ENCODE results near the gene WFIKKN1. TPM values are rescaled to one million over a fixed set of nuclear protein-coding genes. Genes with fewer than 3 reads are reported as not detected.

WFIKKN1 gene
- total and polyA plus RNA-seq, 2 of the 13 experiments (the other 11 are each of a cell fraction or from before 2014, with no cell fraction given) = 1.7 to 4.9 TPM

DNA sequence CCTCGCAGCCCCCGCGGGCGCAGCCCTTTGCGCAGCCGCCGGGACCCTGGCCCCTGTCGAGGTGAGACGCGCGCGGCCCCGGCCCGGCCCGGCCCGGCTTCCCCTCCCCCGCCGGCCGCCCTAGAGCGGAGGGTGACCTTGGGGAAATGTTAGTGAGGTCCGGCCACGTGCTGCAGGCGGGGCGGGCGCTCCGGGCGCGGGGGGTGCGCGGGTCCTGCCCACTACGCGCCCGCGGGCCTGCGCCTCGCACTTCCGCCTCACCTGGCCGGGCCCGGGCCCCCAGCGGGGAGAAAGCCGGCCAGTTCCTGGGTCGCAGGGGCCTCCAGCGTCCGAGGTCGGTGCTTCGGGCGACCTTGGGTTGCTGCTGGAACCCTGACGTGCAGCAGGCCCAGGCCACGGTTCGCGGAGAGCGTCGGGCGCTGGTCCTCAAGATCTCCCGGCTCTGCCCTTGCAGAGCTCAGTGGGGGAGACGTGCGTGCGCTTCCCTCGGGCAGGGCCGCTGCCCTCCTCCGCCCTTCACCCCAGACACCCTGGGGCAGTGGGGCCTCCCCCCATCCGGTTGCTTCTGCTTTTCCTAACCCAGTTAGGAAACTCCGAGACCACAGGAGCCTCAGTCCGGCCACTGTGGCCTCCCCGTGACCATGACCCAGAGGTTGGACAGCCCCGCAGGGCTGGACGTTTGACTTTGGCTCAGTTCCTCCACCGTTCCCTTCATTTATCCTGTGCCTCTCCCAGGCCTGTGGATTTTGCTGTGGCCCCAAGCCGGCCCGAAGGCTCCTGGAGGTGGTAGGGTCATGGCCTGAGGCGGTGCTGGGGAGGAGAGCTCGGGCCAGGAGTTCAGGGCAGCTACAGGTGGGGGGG, 11.6 kb downstream of the WFIKKN1 start (continued):
- TF ChIP-seq, protein P1, sequence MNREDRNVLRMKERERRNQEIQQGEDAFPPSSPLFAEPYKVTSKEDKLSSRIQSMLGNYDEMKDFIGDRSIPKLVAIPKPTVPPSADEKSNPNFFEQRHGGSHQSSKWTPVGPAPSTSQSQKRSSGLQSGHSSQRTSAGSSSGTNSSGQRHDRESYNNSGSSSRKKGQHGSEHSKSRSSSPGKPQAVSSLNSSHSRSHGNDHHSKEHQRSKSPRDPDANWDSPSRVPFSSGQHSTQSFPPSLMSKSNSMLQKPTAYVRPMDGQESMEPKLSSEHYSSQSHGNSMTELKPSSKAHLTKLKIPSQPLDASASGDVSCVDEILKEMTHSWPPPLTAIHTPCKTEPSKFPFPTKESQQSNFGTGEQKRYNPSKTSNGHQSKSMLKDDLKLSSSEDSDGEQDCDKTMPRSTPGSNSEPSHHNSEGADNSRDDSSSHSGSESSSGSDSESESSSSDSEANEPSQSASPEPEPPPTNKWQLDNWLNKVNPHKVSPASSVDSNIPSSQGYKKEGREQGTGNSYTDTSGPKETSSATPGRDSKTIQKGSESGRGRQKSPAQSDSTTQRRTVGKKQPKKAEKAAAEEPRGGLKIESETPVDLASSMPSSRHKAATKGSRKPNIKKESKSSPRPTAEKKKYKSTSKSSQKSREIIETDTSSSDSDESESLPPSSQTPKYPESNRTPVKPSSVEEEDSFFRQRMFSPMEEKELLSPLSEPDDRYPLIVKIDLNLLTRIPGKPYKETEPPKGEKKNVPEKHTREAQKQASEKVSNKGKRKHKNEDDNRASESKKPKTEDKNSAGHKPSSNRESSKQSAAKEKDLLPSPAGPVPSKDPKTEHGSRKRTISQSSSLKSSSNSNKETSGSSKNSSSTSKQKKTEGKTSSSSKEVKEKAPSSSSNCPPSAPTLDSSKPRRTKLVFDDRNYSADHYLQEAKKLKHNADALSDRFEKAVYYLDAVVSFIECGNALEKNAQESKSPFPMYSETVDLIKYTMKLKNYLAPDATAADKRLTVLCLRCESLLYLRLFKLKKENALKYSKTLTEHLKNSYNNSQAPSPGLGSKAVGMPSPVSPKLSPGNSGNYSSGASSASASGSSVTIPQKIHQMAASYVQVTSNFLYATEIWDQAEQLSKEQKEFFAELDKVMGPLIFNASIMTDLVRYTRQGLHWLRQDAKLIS (CRISPR knock-in tag; IDR thresholded peaks at IDR 0.05) = peak; percentile 69; the same call in 1 of the 2 replicates
- TF ChIP-seq ZNF530 (CRISPR knock-in tag; IDR thresholded peaks at IDR 0.05; ENCODE audit: low read depth) = 0 out of 2 replicates have a peak, but pooled peaks have one; percentile 58
- TF ChIP-seq TCF12 (IDR thresholded peaks at IDR 0.05) = no peak
- 0 out of 2 replicates have a peak, but pooled peaks have one; percentile 40 for TF ChIP-seq TCF12 (CRISPR knock-in tag; IDR thresholded peaks at IDR 0.05)
- no peak for TF ChIP-seq ZNF660 (CRISPR knock-in tag; IDR thresholded peaks at IDR 0.05; ENCODE audit: borderline replicate concordance, low read depth)
- TF ChIP-seq, protein P2, sequence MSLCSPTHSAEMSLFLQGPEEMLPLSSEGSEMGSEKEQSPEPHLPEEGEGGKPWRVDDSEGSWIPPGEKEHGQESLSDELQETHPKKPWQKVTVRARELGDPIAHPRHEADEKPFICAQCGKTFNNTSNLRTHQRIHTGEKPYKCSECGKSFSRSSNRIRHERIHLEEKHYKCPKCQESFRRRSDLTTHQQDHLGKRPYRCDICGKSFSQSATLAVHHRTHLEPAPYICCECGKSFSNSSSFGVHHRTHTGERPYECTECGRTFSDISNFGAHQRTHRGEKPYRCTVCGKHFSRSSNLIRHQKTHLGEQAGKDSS (CRISPR knock-in tag; IDR thresholded peaks at IDR 0.05; ENCODE audit: borderline replicate concordance, low read depth) = no peak; the same call in 1 of the 2 replicates
- TF ChIP-seq KLF12 (CRISPR knock-in tag; IDR thresholded peaks at IDR 0.05; ENCODE audit: borderline replicate concordance) = 0 out of 2 replicates have a peak, but pooled peaks have one; percentile 25
- peak; percentile 61; the same call in 1 of the 2 replicates for TF ChIP-seq THAP11 (CRISPR knock-in tag; IDR thresholded peaks at IDR 0.05)
- TF ChIP-seq ZSCAN25 (CRISPR knock-in tag; IDR thresholded peaks at IDR 0.05) = peak; percentile 36; the same call in 1 of the 2 replicates
- peak; percentile 26; the same call in 1 of the 2 replicates for TF ChIP-seq ZNF790 (CRISPR knock-in tag; IDR thresholded peaks at IDR 0.05; ENCODE audit: borderline replicate concordance)
- TF ChIP-seq SSRP1 (CRISPR knock-in tag; IDR thresholded peaks at IDR 0.05) = no peak
- TF ChIP-seq, protein P3, sequence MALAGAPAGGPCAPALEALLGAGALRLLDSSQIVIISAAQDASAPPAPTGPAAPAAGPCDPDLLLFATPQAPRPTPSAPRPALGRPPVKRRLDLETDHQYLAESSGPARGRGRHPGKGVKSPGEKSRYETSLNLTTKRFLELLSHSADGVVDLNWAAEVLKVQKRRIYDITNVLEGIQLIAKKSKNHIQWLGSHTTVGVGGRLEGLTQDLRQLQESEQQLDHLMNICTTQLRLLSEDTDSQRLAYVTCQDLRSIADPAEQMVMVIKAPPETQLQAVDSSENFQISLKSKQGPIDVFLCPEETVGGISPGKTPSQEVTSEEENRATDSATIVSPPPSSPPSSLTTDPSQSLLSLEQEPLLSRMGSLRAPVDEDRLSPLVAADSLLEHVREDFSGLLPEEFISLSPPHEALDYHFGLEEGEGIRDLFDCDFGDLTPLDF (CRISPR knock-in tag; IDR thresholded peaks at IDR 0.05) = 0 out of 2 replicates have a peak, but pooled peaks have one; percentile 46
- TF ChIP-seq, protein P4, sequence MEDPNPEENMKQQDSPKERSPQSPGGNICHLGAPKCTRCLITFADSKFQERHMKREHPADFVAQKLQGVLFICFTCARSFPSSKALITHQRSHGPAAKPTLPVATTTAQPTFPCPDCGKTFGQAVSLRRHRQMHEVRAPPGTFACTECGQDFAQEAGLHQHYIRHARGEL (CRISPR knock-in tag; IDR thresholded peaks at IDR 0.05) = no peak
- TF ChIP-seq CBX1 (IDR thresholded peaks at IDR 0.05; ENCODE audit: low read depth) = no peak
- no peak for TF ChIP-seq ATF7 (IDR thresholded peaks at IDR 0.05)
- no peak for TF ChIP-seq ATF7 (CRISPR knock-in tag; IDR thresholded peaks at IDR 0.05)
- TF ChIP-seq EED (CRISPR knock-in tag; IDR thresholded peaks at IDR 0.05) = no peak
- TF ChIP-seq ZNF547 (CRISPR knock-in tag; IDR thresholded peaks at IDR 0.05) = no peak; the same call in 1 of the 2 replicates
